SK-N-DZ (cell line): Measurements from ENCODE around the gene FMN2.
A peak's percentile ranks its signal among the peaks of the same experiment; 100 is the strongest.

Source experiments
- DNase-seq: peaks from one replicate; pipeline ENCODE4 v3.0.0-alpha.2; 2015; ENCODE audit warnings: low spot score

Gene FMN2

GRCh38 chr1:240423246-240423924 is 331.7 kb downstream of the FMN2 start:
- no peak for DNase-seq

GRCh38 chr1:240424740-240425464 is 333.2 kb downstream of the FMN2 start:
- no peak for DNase-seq

DNA sequence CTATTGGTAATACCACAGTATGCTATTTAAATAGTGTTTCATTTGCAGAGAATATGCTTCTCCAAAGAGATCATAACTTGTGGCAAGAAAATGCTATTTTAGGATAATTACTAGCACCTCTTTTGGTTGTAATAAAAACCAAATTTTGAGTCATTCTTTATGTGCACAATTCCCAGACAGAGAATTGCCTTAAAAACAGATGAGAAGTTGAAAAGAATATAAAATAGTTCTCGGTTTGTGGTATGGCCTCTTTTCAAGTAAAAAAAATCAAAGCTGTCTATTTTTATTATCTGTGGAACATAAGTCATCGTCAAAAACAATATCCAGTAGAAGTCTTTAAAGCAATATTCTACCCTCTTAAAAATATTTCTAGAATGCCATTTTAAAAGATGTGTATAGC is 334.4 kb downstream of the FMN2 start:
- no peak for DNase-seq

DNA sequence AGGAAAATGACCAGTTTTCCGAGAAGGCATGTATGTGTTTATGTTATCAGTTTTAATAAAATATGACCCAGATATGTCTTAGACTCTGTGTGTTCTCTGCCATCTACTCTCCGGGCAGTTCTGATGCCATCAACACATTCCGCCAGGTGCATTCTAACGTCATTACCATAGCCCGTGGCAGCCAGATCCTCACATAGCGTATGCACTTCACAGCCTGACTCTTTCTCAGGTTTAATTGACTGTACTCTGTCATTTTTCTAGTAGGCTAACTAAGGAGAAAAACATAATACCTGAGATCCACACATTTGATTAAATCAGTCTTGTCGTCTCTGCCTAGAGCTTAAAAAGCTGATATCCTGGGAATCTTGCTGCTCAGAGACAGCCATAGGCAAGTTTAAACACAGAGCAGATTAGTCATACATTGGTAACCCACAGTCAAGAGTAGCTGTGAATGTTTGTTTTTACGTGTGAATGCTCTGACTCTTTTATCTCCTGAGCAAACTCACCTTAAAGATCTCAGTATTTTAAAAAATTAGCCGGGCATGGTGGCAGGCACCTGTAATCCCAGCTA is 344.4 kb downstream of the FMN2 start:
- DNase-seq, result no peak

DNA sequence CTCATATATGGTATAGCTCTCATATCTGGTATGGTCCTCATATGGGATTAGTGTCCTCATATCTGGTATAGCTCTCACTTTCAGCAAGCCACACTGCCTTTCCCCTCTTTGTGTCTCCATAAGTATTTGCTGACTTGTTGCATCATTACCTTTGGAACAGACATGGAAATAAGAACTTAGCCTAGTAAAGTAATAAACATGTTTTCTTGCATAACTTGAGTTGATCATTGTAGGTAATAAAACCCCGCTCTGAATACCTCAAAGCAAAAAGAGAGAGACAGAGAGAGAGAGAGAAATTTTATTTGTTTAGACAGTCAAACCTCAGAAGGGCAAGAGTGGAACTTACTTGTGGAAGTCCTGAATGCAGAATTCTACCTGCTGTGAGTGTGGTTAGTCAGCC is 350.0 kb downstream of the FMN2 start:
- no peak for DNase-seq

GRCh38 chr1:240445369-240445768 is 353.7 kb downstream of the FMN2 start:
- DNase-seq, result no peak

- DNase-seq, result no peak
These were observed 363.6 kb downstream of the FMN2 start for GRCh38 chr1:240455228-240455821.

DNA sequence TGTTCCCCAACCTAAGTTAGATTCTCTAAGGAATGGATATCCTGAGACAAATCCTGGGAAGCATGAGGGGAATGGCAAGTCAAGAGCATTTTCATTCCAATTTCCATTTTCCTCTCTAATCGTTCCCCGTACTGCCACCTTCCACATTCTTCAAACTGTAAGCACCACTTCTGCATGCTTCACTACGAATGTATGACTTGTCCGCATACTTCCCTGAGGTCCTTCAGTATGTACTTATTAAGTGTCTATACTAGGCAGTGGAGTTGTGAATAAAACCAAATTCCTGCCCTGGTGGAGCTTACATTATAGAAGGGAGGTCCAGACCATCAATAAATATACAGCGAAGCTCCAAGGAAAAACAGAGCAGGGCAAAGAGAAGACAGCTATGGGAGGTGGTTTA is 365.5 kb downstream of the FMN2 start:
- no peak for DNase-seq

- DNase-seq, result no peak
These were observed 370.6 kb downstream of the FMN2 start for GRCh38 chr1:240462277-240462676.

DNA sequence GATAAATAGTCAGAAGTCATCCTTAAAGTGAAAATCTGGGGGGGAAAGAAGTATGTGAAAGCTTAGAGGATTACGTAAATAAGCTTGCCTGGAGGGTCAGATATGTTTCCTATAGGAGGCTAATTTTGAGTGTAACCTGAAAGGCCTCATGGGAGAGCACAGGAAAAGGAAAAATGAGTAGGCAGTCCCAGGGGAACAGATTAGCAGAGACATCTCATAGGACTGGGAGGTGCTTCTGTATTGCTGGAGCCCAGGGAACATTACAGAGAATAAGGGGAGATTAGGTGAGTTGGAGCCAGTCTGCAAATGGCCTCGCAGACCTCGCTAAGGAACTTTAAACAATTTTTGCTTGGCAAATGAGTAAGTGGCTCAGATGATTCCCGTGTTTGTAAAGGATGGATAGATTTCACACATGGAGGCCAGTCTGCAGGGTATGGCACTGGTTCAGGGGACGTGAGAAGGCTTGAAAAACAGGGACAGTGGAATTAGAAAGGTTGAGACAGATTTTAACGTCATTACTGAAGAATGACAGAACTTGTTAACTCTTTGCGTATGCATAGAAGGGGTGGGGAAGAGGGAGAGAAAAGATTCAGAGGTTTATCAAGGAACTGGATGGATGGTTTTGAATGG is 371.2 kb downstream of the FMN2 start:
- DNase-seq, result peak; percentile 21

GRCh38 chr1:240464099-240464498 is 372.4 kb downstream of the FMN2 start:
- DNase-seq, result no peak

DNA sequence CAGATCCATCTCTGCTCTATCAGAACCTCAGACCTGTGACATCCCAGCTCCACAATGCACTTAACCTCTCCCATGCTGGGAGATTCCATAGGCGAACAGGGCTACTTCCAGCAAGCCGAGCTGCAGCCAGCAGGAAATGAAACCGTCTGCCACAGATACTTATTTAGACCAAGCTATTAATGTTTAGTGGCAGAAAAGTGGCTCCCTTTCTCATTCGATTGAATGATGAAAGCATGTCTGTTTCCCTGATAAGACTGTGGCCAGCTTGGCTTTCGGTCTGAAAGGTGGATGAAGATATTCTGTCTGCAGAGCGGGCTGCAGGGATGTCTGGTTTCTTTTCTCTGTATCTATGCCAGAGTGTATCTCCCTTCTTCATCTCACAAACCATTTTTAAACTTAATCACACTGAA is 373.9 kb downstream of the FMN2 start:
- DNase-seq, result peak; percentile 94

DNA sequence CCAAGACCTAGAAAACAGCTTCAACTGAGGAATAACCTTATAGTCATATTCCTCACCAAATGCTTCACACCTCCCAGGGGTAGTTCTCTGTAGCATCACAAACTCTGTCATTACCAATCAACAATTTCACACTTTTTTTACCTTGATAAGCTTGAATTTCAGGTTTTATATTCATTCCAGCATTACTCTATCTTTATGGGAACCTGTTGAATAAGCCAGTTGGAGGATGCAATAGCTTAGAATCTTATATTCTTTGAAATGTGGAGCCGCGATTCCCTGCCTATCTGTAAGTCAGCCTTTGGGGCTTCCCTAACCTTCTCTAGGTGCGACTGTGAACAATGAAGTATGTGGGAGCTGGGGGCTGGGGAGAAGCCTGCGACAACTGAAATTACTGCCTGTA is 374.8 kb downstream of the FMN2 start:
- DNase-seq, result no peak

DNA sequence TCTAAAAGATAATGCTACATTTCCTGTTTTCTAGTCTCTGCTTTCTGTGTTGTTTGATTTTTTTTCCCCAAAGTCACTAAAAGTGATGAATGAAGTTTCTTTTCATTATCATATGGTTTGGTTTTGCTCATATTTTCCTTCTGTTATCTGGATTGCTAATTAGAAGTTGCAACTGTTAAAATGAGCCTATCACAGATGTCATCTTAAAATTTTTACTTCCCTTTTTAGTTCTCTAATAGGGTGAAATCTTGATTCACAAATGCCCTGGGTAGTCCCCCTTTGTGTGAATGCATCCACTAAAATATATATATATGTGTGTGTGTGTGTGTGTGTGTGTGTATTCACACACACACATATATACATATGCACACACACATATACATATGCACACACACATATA is 376.2 kb downstream of the FMN2 start:
- DNase-seq, result no peak

- no peak for DNase-seq
These were observed 377.0 kb downstream of the FMN2 start for GRCh38 chr1:240468656-240469055.

GRCh38 chr1:240474133-240474614 is 382.5 kb downstream of the FMN2 start:
- no peak for DNase-seq

- DNase-seq, result no peak
These were observed 384.1 kb downstream of the FMN2 start for GRCh38 chr1:240475832-240476231.

- DNase-seq, result no peak
These were observed 386.9 kb downstream of the FMN2 start for GRCh38 chr1:240478536-240478935.

DNA sequence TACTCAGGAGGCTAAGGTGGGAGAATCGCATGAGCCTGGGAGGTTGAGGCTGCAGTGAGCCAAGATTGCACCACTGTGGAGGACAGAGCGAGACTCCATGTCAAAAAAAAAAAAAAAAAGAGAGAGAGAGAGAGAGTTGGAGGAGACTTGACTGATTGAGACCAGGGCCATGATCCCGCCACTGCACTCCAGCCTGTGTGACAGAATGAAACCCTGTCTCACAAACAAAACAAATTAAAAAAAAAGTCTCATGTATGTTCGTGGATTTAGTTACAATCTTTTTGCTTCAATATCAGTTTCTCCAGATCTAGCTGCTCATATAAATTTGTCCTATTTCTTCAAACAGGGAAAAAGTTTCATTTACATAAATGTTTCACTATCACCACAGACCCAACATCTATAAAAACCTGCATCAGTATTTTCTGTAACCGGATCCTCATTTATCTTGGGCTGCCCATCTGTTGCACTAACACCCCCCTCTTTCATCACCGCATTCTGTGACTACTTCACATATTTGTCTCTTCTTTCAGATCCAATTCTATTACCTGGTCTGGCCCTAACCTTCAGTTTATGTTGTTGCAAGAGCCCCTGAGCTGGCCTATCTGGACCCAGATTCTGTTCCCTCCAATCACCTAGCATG is 393.2 kb downstream of the FMN2 start:
- no peak for DNase-seq

- DNase-seq, result no peak
These were observed 394.9 kb downstream of the FMN2 start for GRCh38 chr1:240486611-240487010.

GRCh38 chr1:240487493-240487892 is 395.8 kb downstream of the FMN2 start:
- DNase-seq, result no peak

DNA sequence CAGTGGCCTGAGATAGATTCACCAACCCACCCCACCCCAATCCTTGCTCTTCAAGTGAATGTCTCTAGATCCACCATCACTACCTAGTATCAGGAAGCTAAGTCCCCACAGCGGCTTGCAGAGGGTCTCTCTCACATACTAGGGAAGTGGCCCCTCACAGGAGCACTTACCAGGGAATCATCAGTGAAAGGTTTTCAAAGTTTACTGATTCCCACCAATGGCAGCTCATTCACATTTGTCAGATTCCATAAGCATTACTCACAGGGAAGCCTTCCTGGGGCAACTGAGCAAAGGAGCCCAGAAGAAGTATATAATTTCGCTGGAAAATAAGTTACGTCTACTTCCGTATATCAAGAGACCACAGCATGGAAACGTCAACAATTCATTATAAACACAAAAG is 399.5 kb downstream of the FMN2 start:
- no peak for DNase-seq
